Hematopoietic multipotent progenitor cell treated with erythropoietin and hydrocortisone succinate and interleukin-3 and kit ligand, for 15 days (in vitro differentiated cells): ENCODE results near the gene AMY1B.
"Not testable (repeated sequence)": the region's sequence is repeated elsewhere in the genome, so short reads cannot be mapped to it uniquely, and the experiment has no call there.

ENCODE experiments used
- DNase-seq: peaks from one replicate; pipeline ENCODE4 v3.0.0-alpha.2; 2015; ENCODE audit warnings: low spot score

The AMY1B gene

DNA sequence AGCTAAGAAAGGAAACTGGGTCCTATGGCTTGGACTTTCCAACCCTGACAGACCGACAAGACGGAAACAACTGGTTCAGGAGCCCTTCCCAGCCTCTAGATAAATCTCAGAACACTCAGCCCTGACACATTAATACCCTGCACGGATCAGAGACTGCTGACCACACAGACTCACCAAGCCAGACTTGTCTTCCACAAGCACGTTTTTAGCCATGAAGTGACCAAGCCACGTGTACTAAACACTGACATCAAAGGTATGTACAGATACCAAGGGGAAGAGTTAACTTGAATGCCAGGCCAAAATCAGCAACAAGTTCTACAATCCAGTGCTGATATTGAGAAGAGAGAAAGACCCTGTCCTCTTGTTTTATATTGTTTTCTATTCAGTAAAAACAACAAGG is at the start of gene AMY1B:
TSS of gene AMY1B (minus strand) at position 101 of the 400 bp plus-strand sequence. CDS start 571 bp downstream, outside the sequence.
- DNase-seq, result not testable (repeated sequence)

DNA sequence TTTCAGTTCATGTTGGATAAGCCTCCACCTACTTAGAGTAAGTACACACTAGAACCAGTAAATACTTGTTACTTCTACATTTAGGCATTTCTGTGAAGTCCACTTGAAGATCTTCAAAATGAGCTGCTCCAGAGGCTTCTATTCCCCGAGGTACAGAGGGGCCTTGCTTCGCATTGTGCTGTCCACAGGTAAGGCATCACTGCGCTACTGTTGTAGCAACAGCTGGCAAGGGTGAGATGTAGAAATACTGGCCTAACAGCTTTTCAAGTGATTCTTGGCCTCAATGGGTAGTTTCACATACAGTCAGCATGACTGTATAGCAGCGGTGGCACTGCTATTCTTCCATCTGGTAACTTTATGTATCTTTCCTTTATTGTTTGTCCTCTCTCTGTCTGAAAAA is 49.0 kb upstream of the AMY1B start:
- not testable (repeated sequence) for DNase-seq

DNA sequence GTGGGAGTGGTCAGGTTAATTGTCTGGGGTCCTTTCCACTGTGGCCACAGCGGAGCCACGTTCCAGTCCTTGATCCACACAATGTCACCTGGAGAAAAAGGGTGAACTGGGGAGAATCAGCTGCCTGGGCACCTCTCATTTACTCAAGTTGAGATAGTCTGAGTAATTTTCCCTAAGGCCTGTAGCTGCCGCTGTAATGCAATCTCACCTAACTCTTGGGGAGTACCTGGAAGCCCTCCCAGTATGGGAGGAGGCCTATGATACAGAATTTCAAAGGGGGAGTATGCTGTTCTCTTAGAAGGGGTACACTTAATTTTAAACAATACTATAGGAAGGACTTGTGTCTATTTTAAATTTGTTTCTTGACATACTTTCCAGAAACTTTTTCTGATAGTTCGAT is 48.4 kb upstream of the AMY1B start:
- DNase-seq, result not testable (repeated sequence)

DNA sequence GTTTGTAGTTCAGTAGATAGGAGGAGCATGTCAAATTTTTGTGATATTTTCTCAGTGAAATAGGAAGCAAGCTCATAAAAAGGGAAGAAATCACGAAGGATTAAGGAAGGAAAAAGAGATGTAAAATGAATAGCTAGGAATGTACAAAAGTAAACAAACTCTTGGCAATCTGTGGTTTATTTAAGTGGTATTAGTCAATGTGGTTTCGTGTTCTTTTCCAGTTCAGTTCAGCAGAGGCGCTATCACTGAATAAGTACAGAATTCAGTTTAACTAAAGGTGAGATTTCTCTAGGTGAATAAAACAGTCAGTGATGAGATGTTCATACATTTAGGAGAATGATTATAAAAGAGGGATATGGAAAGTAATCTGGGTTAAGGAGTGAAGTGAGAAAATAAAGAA is 42.0 kb upstream of the AMY1B start:
- not testable (repeated sequence) for DNase-seq

DNA sequence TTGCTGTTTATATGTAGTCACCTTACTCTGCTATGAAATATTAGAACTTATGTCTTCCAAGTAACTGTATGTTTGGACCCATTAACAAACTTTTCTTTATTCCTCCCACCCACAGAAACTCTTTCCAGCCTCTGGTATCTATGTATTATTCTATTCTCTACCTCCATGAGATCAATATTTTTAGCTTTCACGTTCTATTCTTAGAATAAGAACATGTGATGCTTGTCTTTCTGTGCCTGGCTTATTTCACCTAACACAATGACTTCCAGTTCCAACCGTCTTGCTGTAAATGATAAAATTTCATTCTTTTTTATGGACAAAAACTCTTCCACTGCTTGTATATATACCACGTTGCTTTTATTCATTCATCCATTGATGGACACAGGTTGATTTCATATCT is 39.3 kb upstream of the AMY1B start:
- not testable (repeated sequence) for DNase-seq

DNA sequence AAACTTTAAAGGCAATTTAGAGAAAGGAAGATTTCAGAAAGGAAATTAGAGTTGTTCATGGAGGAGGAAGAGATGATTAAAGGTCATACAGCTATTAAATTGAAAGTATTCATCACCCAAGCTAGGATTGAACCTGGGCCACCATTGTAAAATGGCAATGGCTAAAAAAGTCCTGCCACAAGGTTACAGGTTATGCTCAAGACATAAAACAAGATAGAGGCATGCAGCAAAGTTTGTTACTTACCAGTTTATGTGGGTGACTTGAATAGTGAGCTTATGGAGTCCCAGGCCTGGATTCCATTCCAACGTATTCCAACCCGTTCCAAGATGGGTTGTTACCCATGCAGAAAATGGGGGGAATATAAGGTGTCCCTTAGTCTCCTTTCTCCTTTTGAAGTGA is 25.5 kb upstream of the AMY1B start:
- DNase-seq, result not testable (repeated sequence)

DNA sequence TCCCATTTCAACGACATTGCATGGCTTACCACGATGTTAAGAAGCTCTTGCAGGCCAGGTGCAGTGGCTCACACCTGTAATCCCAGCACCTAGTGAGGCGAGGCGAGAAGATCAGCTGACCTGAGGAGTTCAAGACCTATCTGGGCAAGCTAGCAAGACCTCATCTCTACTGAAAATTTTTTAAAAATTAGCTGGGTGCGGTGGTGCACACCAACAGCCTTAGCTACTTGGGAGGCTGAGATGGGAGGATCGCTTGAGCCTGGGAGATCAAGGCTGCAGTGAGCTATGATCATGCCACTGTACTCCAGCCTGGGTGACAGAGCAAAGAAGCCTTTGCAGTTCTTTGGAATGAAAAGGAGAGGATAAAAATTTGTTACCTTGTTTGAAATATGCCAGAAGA is 21.4 kb upstream of the AMY1B start:
- not testable (repeated sequence) for DNase-seq

DNA sequence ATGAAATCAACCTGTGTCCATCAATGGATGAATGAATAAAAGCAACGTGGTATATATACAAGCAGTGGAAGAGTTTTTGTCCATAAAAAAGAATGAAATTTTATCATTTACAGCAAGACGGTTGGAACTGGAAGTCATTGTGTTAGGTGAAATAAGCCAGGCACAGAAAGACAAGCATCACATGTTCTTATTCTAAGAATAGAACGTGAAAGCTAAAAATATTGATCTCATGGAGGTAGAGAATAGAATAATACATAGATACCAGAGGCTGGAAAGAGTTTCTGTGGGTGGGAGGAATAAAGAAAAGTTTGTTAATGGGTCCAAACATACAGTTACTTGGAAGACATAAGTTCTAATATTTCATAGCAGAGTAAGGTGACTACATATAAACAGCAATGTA is 14.4 kb upstream of the AMY1B start:
- not testable (repeated sequence) for DNase-seq

DNA sequence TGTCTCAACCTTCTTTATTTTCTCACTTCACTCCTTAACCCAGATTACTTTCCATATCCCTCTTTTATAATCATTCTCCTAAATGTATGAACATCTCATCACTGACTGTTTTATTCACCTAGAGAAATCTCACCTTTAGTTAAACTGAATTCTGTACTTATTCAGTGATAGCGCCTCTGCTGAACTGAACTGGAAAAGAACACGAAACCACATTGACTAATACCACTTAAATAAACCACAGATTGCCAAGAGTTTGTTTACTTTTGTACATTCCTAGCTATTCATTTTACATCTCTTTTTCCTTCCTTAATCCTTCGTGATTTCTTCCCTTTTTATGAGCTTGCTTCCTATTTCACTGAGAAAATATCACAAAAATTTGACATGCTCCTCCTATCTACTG is 11.7 kb upstream of the AMY1B start:
- DNase-seq, result not testable (repeated sequence)

DNA sequence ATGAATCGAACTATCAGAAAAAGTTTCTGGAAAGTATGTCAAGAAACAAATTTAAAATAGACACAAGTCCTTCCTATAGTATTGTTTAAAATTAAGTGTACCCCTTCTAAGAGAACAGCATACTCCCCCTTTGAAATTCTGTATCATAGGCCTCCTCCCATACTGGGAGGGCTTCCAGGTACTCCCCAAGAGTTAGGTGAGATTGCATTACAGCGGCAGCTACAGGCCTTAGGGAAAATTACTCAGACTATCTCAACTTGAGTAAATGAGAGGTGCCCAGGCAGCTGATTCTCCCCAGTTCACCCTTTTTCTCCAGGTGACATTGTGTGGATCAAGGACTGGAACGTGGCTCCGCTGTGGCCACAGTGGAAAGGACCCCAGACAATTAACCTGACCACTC is 5.2 kb upstream of the AMY1B start:
- not testable (repeated sequence) for DNase-seq

DNA sequence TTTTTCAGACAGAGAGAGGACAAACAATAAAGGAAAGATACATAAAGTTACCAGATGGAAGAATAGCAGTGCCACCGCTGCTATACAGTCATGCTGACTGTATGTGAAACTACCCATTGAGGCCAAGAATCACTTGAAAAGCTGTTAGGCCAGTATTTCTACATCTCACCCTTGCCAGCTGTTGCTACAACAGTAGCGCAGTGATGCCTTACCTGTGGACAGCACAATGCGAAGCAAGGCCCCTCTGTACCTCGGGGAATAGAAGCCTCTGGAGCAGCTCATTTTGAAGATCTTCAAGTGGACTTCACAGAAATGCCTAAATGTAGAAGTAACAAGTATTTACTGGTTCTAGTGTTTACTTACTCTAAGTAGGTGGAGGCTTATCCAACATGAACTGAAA is 4.7 kb upstream of the AMY1B start:
- not testable (repeated sequence) for DNase-seq

DNA sequence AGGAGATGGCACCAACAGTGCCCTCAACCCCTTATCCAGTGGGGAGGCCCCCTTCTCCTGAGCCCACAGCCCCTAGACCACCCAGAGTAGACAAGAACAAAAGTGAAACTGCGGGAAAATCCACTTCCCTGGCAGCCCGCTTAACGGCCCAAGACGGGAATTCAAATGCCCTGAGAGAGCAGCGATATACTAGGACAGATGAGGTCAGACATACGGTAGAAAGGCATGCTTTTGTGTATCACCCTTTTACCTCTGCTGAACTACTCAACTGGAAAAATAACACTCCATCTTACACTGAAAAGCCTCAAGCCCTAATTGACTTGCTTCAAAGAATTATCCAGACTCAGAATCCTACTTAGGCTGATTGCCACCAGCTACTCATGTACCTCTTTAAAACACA is 1.4 kb upstream of the AMY1B start:
- DNase-seq, result not testable (repeated sequence)

DNA sequence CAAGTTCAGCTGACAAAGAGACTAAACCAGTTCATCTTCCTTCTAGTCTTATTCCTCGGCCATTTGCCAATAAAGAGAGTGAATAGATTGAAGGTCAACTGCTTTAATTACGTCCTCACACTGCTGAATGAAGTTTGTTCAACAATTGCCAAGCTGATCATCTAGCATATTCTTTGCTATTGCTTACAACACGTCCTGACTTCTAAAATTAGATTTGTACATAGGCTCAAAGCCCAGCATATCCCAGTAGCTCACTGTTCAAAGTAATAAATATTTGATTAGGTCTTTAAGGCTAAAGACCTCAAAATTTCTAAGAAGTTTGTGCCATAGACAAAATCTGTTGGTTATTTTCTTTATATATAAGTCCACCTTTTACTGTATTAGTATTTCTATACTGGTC is 19.7 kb downstream of the AMY1B start:
- not testable (repeated sequence) for DNase-seq

DNA sequence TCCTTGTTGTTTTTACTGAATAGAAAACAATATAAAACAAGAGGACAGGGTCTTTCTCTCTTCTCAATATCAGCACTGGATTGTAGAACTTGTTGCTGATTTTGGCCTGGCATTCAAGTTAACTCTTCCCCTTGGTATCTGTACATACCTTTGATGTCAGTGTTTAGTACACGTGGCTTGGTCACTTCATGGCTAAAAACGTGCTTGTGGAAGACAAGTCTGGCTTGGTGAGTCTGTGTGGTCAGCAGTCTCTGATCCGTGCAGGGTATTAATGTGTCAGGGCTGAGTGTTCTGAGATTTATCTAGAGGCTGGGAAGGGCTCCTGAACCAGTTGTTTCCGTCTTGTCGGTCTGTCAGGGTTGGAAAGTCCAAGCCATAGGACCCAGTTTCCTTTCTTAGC is 40.5 kb downstream of the AMY1B start, which contains the start of gene AMY1A:
TSS of gene AMY1A (plus strand) at position 301 of the 400 bp plus-strand sequence. CDS start 571 bp downstream, outside the sequence.
- not testable (repeated sequence) for DNase-seq

DNA sequence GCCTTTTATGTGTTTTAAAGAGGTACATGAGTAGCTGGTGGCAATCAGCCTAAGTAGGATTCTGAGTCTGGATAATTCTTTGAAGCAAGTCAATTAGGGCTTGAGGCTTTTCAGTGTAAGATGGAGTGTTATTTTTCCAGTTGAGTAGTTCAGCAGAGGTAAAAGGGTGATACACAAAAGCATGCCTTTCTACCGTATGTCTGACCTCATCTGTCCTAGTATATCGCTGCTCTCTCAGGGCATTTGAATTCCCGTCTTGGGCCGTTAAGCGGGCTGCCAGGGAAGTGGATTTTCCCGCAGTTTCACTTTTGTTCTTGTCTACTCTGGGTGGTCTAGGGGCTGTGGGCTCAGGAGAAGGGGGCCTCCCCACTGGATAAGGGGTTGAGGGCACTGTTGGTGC is 41.9 kb downstream of the AMY1B start:
- not testable (repeated sequence) for DNase-seq

DNA sequence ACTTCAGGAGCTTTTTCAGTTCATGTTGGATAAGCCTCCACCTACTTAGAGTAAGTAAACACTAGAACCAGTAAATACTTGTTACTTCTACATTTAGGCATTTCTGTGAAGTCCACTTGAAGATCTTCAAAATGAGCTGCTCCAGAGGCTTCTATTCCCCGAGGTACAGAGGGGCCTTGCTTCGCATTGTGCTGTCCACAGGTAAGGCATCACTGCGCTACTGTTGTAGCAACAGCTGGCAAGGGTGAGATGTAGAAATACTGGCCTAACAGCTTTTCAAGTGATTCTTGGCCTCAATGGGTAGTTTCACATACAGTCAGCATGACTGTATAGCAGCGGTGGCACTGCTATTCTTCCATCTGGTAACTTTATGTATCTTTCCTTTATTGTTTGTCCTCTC is 45.1 kb downstream of the AMY1B start:
- DNase-seq, result not testable (repeated sequence)

DNA sequence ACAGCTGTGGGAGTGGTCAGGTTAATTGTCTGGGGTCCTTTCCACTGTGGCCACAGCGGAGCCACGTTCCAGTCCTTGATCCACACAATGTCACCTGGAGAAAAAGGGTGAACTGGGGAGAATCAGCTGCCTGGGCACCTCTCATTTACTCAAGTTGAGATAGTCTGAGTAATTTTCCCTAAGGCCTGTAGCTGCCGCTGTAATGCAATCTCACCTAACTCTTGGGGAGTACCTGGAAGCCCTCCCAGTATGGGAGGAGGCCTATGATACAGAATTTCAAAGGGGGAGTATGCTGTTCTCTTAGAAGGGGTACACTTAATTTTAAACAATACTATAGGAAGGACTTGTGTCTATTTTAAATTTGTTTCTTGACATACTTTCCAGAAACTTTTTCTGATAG is 45.7 kb downstream of the AMY1B start:
- not testable (repeated sequence) for DNase-seq

DNA sequence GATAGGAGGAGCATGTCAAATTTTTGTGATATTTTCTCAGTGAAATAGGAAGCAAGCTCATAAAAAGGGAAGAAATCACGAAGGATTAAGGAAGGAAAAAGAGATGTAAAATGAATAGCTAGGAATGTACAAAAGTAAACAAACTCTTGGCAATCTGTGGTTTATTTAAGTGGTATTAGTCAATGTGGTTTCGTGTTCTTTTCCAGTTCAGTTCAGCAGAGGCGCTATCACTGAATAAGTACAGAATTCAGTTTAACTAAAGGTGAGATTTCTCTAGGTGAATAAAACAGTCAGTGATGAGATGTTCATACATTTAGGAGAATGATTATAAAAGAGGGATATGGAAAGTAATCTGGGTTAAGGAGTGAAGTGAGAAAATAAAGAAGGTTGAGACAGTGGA is 52.1 kb downstream of the AMY1B start:
- DNase-seq, result not testable (repeated sequence)

DNA sequence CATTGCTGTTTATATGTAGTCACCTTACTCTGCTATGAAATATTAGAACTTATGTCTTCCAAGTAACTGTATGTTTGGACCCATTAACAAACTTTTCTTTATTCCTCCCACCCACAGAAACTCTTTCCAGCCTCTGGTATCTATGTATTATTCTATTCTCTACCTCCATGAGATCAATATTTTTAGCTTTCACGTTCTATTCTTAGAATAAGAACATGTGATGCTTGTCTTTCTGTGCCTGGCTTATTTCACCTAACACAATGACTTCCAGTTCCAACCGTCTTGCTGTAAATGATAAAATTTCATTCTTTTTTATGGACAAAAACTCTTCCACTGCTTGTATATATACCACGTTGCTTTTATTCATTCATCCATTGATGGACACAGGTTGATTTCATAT is 54.8 kb downstream of the AMY1B start:
- DNase-seq, result not testable (repeated sequence)
